Glomerular endothelial cell (primary cell): ENCODE measurements around the gene TMEM11. TPM values are rescaled to one million over a fixed set of nuclear protein-coding genes. Genes with fewer than 3 reads are reported as not detected.
"Not testable (repeated sequence)": the region's sequence is repeated elsewhere in the genome, so short reads cannot be mapped to it uniquely, and the experiment has no call there.

Experiments
- DNase-seq: peaks from one replicate; pipeline ENCODE4 v3.0.0-alpha.2; 2011; ENCODE audit warnings: low read depth, low spot score; ENCODE audit errors: extremely low read depth
- total RNA-seq: library from RNA; depleted of rRNA; stranded (reverse); fragments of >200 nt; gene quantifications from 2 replicates; pipeline ENCODE4 v1.2.3, GENCODE V29; 2015

The TMEM11 gene
- total RNA-seq, 1 donor from 2014 or later: 33.8 TPM

DNA sequence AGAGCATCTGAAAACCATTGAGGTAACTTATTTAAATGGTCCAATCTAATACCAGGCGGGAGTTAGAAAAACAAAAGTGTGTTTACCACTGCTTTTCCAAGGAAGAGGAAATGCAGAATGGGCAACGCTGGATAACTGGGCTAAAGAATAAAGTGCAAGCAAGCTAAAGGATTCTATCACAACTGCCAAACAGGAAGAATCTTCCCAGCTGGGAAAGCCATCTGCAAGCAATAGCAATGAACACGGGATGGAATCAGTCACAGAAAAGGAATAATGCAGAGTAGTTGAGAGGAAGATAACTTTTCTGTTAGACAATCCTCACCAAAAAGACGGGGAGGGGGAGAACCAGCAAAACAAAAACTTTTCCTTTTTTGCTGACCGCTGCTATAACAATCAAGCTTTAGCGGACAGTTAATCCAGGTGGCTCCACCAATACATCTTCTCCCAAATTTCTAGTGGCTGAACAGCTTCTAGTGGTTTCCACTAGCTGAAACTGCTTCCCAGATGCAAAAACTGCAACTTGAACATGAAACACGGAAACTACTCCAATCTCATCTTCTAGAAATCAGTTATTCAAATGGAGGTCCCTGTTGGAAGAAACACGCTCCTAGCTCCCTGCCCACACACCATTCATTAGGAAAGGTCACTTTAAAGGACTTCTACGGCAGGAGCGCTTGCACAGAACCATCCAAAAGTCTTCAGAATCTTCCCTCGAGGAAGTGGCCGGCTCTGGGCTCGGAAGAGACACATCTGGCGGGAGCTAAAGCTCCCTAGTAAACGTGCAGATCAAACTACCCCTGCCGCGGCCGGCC lies 929 bp downstream of the TMEM11 start:
- no peak for DNase-seq

DNA sequence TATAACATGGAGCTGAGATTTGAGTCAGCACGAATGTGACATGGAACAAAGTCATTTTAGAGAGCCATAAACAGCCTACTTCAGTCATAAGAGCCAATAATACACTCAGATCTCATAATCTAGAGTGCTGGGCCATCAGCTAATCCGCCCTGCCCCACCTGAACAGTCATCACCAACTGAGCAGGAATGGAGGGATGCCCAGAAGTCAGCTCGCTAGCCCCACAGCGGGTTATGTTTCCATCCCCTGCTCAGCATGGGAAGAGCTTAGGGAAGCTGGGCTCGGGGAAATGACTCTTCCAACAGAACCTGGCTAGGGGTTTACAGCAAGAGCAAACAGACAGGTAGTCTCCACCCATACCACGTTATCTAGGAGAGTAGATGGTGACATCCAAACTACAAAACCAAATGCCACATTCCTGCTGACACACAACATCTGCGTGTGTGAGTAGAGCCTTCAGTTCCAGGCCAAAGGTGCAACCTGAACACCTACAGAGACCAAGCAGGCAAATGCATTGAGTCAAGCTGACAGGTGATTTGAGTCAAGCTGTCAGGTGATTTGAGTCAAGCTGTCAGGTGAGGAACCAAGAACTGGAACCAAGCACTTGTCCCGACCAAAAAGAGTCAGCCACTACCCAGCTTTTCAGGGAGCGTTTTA lies 2.0 kb downstream of the TMEM11 start:
- DNase-seq: no peak

DNA sequence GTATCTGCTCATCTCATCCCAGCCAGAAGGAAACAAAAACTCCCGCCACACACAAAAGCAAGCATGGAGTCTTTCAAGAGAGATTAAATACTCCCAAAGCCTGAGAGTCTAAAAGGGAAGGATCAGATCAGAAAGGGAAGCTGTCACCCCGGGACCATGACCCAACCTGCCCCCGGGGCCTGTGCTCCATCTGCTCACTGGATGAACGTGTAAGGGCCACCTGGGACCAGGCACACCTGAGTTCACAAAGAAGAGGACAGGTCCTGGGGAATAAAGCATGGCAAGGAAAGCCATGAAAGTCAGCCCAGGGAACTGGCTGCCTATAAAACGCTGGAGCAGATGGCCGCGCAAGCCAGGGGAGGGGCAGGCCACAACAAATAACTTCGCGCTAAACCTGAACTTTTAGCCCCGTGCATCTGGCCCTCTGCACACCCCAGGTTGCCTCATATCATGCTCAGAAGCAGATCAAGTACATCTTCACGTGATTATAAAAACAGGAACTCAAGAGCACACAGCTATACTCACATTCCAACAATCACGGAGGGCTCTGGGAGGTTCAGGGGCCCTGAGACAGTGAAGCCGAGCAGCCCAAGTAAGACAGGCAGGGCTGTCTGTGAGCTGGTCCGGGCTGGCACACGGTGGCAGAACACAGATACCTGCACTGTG lies 3.4 kb downstream of the TMEM11 start:
- no peak for DNase-seq

DNA sequence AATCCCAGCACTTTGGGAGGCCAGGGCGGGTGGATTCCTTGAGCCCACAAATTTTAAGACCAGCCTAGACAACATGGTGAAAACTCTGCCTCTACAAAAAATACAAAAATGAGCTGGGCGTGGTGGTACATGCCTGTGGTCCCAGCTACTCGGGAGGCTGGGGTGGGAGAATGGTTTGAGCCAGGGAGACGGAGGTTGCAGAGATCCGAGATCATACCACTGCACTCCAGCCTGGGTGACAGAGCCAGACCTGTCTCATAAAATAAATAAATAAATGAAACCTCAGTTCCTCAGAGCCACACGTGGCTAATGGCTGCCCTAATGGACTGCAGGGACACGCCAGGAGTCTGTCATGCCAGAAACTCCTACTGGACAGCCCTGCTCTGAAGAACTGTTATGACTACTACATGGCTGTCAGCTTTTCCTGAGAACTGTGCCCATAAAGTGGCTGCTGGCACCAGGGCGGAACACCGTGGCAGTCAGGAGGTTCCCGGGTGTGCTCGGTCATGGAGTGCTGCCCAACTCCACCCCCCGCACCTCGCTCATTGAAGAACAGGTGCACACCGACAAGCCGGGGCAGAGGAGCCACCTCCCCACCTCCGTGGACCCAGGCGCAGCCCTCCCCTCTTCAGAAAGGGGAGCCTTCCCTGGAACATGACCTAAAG lies 4.3 kb downstream of the TMEM11 start:
- no peak for DNase-seq

DNA sequence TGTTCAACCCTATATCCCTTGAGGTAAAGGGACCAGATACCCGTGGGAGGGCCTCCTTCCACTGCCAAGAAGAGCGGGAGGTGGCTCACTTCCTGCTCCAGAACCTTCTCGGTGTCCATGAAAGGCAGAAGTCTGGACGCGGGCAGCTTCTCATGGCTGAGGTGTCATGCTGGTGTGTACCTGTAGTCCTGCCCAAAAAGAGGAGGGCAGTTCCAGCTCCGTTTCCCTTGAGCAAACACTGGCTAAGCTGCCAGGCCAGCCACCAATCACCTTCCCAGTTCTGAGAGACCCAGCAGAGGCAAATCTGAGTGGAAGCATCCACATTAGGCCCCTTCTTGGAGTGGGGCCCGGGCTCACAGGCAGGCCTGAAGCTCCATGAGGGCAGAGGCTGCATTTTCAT lies 5.6 kb downstream of the TMEM11 start:
- no peak for DNase-seq

DNA sequence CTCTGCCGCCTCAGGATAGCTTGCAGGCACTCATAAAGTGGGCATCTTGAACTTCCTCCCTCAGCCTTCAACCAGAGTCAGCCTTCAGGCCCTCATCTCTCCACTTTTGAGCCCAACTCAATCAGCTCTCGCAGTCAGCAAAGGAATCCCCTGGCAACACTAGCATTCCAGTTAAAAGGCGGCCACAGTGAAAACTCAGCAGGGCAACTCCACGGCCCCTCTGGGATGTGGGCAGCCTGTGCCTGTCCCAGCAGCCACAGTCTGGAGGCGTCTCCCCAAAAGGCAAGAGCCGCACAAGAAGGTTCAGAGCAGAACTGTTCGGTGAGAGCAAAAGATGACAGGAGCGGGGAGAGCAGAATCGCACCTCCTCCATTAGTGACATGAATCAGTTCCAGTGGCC lies 9.0 kb downstream of the TMEM11 start:
- DNase-seq: no peak

- DNase-seq: no peak
Measured at GRCh38 chr17:21202512-21202911, 11.4 kb downstream of the TMEM11 start.

DNA sequence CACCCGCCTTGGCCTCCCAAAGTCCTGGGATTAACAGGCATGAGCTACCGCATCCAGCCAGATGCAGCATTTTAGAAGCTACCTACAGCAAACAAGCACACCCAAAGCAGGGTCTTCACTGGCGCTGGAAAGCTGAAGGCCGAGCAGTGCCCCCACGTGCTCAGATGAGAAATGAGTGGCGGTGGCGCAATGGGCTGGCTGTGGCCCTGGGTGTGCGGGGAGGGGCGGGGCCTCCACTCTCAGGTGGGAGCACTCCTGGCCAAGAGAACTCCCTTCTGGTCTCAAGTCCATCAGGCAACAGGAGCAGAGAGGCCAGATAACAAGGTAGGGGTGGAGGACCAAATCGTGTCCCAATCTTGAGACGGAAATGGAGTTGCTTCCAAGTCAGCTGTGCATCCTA lies 12.1 kb downstream of the TMEM11 start:
- no peak for DNase-seq

GRCh38 chr17:21201298-21201595 lies 12.7 kb downstream of the TMEM11 start:
- DNase-seq: no peak

DNA sequence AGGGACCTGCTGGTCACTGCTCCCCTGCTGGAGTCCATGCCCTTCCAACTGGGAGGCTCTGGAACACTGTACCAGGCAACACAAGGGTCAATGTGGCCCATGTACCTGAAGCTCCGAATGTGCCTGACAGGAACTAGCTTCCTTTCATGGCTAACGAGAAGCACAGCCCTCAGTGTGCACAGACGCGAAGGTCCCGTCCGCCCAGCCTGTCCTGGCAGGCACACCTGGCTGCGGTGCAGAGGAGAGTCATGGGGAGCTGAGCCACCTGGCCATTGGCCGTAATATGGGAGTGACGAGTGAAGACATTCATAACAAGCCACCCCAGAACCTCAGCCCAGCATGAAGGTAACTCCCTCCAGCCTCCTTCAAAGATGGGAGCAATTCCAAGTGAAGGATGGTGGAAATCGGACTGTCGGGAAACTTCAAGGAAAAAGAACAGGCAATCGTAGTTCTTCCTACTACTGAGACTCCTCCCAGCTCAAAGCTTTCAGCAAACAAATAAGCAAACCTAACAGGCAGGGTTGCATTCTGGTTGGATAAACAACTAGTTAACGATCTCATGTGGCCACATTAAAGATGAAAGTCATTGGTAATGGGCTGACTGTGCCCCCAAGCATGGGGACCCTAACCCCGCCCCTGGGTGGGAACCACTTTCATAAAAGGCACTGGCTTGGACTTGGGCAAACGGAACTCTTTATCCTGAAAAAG lies 13.2 kb downstream of the TMEM11 start:
- no peak for DNase-seq

DNA sequence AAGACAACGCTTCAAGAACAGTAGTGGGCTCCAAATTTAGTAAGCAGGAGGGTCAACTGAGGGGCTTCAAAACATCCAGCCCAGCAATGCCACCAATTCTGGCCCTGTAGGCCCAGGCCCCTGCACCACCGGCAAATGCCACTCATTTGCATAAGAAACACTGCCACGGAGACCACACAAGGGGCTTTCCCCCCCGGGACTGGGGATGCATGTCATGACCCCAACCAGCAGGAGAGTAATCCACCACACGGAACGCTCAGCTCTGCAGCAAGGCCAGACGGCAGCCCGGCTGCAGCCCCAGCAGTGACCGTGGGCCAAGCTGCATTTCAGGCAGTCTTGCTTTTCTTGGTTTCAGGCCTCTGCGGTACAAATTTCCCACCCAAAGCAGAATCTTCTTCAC lies 14.1 kb downstream of the TMEM11 start:
- DNase-seq: no peak

DNA sequence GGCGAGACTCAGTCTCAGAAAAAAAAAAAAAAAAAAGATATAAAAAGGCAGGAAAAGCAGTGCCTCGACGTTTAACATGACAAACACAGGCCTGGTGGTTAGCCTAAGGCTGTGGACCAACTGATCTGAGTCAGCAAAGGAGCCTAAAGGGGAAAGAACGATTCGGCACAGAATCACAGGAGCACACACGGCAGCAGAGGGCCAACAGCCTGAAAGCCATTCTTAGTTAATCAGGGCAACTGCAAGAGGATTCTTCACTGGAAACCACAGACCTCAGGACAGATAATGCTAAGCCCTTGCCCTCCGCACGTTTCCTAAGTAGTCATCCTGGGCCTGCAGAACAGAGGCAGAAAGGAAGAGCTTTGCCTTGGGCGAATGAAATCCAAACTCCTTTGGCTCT lies 14.7 kb downstream of the TMEM11 start:
- no peak for DNase-seq

GRCh38 chr17:21198411-21198810 lies 15.6 kb downstream of the TMEM11 start:
- DNase-seq: no peak

GRCh38 chr17:21196126-21196525 lies 17.8 kb downstream of the TMEM11 start:
- no peak for DNase-seq

DNA sequence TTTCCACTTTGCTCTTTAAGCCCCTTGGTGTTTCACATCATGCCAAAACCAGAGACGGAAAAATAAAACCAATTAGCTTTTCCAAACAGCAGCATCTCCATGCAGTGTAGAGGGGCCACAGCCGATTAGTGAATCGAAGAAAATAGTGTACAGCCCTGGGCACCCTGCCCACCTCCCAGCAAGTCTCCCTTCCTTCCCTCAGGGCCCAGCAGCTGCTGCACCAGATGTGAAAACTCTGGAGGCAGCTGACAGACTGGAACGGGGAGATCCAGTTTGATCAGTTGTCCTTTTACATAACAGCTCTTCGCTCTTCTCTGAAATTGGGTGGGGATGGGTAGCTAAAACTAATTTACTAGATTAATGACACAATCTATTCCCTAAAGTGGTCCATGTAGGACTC lies 19.3 kb downstream of the TMEM11 start:
- no peak for DNase-seq

DNA sequence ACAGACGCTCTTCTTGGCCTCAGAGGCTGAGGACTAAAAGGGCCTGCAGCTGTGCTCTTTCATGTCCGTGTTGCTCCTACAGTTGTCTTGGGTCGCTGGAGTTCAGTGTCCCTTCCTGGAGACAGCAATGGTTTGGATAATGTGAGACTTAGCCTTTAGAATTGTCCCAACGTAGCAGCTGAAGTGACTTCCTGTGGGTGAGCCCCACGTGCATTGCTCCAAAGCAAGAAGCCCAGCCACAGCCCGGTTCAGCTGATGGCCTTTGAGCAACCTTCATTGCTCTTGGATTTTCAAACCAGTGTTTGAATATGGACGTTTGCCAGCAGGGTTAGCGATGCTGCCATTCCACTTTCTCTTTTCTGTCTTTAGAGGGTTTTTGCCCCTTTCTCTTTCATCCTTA lies 19.7 kb downstream of the TMEM11 start:
- DNase-seq: no peak

- no peak for DNase-seq
Measured at GRCh38 chr17:21193031-21193430, 20.9 kb downstream of the TMEM11 start.

- DNase-seq: not testable (repeated sequence)
Measured at GRCh38 chr17:21192414-21192813, 21.5 kb downstream of the TMEM11 start.

- DNase-seq: no peak
Measured at GRCh38 chr17:21191698-21192097, 22.3 kb downstream of the TMEM11 start.

GRCh38 chr17:21190078-21190477 lies 23.9 kb downstream of the TMEM11 start:
- DNase-seq: no peak

DNA sequence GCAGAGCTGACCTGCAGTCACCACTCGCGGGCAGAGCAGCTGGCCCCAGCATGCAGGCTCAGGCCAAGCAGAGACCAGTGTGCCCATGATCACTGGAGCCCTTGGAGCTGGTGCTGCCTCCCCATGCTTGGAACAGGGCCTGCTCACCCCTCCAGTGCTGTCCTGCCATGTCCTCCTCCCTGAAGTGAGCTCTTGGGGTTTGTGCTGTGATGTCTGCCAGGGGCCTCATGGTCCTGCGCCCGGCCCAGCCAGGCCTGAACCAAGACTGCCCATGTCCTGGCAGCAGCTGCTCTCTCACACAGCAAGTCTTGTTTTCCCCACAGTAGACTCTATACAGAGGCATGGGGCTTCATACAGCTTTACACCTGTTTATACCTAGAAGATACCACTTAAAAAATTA lies 24.6 kb downstream of the TMEM11 start:
- no peak for DNase-seq
